HT1080 (cell line): ENCODE data around the gene PLXDC2. TPM values are rescaled to one million over a fixed set of nuclear protein-coding genes. Genes with fewer than 3 reads are reported as not detected.
A peak's percentile ranks its signal among the peaks of the same experiment; 100 is the strongest.

ENCODE experiments used
- DNase-seq: peaks from one replicate; pipeline ENCODE4 v3.0.0-alpha.2; 2015; ENCODE audit warnings: low read depth
- total RNA-seq: library from RNA; depleted of rRNA; stranded (reverse); fragments of >200 nt; shearing (Covaris generic); gene quantifications from 2 replicates; pipeline ENCODE4 v1.2.3, GENCODE V29; 2014

Gene PLXDC2
- total RNA-seq, 1 experiment from 2014 or later: 0.48 TPM

DNA sequence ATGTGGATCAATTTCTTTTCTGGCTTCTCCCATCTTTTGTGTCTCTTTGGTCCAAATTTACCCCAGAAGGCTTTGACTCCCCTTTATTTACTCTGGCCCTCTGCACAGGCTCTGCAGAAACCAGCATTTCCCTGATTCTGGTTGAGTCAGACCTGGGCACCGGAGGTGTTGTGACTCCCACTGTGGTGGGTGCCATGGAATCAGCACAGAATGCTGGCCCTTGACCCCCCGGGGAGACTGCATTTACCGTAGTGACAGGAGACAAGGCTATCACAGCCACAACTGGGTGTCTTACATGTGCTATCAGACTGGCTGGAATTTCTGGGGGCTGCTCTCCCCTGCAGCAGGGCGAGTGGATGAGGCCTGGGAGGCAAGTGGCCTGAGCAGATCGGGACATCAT is 37.6 kb downstream of the PLXDC2 start:
- no peak for DNase-seq

DNA sequence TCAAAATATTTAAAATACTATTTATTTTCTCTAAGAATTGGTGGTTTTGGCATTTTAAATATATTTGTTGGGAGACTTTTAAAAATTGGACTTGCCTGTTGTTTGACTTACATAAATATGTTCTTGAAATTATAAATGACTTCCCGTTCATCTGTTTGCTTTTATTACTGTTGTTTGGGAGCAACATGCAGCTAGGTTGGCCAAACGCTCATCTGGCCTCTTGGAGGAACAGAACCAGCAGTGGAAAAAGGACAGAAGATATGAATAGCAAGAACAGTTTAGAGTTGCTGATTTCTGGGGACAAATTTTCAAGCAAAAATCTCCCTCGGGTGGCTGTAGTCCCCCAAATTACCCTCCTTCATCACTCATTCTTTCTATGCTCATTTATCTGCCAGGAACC is 41.6 kb downstream of the PLXDC2 start:
- DNase-seq: no peak

DNA sequence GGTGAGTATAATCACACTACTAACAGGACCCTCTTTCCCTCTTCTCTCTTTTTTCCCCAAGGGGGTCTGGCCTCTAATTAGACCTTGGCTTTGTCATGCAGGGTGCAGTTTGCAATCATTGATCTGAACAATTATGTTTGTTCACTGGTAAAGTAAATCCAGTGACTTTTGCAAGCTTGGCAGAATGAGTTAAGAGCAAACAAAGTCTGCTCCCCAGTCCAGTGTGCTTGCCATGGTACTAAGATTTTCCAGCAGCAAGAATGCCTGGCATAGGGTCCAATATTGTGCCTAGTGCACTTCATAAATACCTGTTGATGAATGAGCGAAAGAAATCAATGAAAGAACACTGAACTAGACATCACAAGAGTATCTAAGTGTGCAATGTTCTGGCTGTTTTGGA is 43.9 kb downstream of the PLXDC2 start:
- no peak for DNase-seq

DNA sequence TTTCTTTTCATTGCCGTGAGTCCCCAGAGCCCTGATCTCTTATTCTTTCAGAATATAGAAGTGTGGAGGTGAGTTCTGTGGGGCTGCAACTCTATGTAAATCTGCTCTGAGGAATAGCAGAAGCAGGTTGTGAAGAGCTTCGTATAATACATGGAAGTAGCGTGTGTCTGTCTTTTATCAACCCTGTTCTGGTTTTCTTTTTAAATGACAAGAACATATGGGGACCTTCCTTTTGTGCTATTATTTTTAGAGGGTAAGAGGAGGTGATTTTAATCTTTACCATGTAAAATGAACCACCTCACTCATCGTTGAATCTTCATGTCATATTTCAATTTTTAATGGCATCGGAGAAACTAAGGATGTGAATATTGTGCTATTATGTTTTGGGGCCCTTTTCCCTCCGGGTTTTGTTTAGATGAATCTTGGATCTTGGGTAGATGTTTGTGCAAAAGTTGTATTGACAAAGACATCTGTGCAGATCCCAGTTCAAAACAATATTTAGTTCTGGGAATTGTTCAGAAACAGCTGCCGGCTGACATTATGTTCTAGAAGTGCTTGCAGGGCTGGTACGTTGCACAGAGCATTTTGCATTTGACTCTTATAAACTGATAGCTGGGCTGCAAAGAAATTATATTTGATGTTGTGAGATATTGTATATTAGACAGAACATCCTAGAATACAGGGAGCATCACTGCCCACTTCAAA is 46.7 kb downstream of the PLXDC2 start:
- DNase-seq: no peak

DNA sequence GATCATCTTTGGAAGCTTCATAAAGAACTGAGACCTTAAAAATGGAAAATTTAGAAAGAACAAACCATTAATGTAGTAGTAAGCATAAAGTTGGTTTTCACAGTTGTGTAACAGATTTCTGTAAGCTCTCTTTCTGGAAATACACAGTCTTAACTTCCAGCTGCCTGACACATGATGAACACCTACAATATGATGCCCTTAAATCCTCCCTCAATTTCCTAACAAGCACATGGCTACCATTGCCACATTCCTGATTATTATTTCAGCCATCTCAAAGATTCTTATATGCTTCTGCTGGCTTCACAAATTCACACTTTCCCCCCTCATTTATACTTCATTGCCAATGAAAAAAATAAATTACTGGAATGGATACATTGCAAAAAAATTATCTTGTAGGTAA is 49.4 kb downstream of the PLXDC2 start:
- no peak for DNase-seq

DNA sequence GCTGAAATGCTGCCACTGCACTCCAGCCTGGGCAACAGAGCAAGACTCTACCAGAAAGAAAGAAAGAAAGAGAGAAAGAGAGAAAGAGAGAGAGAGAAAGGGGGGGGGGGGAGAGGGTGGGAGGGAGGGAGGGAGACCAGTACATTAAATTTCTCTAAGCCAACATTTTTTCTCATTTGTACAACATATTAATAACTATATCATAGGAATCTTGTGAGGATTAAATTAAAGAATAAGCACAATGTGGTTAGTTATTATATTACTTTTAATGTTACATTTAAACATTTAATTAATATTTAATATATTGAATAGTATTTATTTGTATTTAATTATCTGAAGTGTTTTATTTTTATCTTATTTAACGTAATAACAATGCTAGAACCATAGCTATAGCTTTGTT is 53.1 kb downstream of the PLXDC2 start:
- no peak for DNase-seq

DNA sequence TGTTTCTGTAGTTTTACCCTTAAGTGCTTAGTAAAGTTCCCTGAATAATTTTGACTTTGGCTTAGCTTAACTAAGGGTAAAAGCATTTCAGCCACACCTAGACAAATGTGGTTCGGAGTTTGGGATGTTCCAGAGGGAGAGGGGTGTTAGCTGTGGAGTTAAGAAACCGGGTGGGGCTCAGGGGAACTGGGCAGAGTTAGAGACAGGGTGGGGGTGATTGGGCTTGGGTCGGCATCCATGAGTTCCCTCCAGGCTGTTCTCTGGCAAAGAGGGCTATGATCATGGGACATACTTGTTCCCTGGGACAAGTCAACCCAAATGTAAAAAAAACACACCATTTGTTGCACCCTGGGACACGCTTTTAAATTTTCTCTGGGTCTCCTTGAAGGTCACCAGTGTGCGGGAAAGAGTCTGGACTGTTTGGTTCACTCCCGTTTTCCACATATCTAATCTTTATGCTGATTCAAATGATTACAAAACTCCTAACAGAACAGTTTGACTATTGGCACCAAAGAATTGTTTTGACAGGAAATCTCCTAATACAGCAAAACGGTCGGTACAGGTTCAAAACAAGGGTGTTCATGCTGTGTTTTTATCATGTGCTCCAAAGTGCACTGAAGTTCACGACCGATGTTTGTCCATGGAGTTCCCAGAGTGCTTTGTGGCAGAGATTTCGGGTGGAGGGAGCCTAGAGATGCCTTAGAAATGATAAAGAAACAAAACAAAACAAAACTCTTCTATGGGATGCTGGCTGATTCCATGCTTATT is 56.5 kb downstream of the PLXDC2 start:
- no peak for DNase-seq

DNA sequence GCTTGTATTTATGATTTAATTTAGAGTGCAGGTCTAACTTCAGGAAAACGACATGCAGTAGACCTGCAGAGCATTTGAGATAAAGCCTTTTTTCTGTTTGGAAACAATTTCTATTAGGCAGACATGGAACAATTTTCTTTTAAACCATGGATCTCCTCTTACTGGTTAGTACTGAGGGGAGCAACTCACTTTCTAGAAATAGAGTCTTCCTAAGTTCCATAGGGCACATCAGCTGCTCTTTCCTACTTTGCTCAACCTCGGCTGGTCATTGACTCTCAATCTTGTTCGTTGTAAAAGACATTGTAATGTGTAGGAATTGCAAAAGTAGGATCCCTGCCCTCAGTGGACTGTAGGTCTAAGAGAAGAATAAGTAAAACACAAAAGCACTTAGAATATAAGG is 58.0 kb downstream of the PLXDC2 start:
- DNase-seq: no peak

DNA sequence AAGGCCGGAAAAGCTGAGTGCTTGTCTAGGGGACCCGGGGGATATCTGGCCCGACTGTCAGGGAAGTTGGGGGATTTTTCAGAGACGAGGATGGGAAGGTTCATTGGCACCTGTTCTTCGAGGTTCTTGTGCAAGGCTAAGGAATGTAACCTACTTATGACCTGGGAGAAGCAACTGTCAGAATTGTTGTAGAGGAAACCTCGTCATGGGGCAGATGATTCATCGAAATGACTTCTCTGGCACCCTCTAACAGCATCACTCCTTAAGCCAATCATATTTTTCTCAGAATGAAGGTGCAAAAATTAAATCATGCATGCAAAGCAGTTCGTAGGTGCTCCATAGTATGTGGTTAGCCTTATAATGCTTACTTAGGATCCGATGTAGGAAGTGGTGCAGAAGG is 58.6 kb downstream of the PLXDC2 start:
- DNase-seq: peak; percentile 18

DNA sequence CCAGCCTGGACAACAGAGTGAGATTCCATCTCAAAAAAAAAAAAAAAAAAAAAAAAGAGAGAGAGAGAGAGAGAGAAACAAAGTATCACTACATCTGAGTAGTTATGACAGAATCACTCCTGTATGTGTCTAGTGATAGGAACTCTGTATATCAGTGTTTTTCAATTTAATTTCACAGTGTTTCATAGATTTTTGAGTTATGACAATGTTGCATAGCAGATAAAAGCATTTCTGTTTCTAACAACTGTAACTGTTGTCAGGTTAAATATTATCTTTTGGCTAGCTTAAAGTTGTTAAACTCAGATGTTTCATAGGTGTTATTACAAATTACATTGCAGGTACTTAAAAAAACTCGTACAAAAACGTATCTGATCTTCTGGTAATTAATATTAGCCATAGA is 60.3 kb downstream of the PLXDC2 start:
- no peak for DNase-seq

DNA sequence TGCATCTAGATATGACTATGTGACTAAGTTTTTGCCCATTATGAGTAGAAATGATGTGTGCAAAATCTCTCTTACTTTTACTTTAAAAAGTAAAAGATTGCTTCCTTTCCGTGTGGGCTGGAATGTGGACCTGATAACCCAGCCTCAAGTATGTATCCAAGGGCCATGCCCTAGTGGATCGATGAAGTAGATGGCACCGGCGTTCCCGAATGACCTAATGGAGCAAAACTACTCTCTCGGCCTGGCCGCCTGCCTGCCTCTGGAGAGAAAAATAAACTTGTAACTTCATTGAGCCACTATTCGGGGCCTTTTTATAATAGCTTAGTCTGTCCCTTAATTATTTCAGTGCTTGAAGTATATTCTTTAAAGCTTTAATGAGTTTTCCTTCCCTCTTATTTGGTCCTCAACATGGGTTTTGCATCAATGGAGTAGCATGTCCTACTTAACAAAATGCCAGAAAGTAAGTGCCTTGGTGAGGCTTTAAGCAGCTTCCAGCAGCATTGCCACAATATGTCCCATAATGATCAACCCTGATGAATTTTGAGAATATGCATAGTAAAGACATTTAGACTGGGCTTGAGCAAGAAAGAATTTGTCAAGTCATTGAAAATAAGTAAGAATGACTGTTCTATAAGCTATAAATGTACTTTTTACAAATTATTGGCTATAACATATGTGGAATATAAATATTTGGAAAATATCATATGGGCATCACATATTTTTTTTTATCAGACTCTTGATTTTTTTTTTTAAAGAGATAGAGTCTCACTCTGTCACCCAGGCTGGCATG is 61.4 kb downstream of the PLXDC2 start:
- no peak for DNase-seq

DNA sequence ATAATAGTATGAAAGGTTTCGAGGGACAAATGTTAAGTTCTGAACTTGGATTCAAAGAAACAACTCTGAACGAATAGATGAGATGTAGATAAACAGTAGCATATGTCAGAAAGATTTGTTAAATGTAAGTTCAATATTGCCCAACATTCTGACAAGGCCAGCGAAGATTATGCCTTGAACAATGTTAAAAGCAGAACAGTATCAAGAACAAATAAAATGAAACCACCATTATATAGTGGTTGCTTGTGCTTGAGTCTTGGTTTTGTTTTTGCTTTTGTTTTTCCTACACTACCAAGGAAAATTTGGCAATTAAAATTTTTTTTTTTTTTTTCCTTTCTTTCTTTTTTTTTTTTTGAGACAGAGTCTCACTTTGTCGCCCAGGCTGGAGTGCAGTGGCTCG is 66.4 kb downstream of the PLXDC2 start:
- DNase-seq: no peak

DNA sequence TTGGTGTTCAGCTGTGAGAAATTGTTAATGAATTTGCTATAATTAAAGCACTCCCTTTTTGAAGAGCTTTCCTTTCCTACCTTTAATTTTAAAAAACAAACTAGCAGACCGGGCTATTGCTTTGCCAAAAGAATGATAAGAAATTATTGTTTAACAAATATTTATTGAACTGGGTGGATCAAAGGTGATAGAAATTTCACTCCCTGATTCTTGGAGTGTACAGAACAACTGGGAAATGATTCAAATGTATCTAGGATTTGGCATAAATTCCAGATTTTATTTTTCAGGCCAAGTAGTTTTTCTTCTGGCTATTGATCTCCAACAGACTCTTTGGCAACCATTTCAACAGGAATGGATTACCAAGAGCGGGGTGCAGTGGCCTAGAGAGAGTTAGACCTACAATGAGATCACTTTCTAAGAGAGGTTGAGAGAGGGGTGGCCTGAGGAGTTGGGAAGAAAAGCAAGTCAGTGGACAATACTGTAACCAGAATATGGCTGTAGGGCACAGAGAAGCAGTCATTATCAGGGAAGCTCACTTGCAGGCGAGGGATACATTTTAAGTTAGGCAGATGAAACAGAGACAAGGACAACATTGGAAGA is 71.9 kb downstream of the PLXDC2 start:
- no peak for DNase-seq

DNA sequence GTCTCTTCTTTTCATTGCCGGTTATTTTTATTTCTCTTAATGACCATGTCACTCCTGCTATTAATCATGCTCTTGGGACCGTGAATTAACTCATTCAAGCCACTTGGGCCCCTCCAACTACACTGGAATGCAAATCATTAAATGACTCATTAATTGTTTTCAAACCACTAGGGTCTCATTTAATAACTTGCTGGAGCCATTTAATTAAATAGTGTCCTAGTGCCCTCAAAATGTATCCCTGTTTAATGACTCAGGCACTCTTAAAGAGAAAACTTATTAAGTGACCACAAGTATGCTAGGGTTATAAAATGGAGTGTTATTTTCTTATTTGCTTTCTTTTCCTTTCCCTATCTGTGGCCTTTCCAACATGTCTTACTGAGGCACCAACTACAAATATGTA is 73.0 kb downstream of the PLXDC2 start:
- no peak for DNase-seq

DNA sequence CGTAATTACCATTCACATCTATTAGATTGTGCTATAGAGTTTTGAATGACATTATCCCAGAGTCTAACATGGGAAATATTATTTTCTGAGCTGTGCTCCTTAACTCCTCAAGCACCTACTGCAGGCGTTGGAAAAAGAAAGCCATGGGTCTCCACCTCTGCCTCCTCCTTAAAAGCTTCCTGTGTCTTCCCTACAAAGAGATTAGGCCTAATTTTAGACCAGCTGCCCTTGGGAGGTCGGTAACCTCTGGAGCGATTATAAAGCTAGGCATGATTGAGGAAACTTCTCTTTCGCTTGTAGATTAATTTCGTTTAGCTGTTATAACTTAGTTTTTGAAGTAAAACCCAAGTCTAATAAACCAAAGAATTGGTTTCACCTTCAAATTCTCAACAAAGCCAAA is 75.2 kb downstream of the PLXDC2 start:
- DNase-seq: no peak

DNA sequence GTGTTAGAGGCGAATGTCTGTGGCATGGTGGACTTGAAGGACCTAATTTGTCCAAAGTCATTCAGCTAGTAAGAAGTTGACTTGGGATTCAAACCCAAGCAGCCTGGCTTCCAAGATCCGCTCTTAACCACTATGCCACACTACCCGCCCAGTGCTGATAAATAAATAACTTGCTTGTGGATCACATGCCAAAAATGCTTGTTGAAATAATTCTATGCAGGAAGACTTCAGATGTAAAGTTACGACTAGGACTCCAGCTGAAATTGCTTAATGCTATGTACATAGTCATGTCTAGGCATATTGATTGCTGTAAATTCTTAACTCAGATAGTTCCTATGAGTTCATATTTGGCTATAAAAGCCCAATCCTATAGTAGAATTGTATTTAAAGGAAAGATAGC is 76.0 kb downstream of the PLXDC2 start:
- DNase-seq: no peak

DNA sequence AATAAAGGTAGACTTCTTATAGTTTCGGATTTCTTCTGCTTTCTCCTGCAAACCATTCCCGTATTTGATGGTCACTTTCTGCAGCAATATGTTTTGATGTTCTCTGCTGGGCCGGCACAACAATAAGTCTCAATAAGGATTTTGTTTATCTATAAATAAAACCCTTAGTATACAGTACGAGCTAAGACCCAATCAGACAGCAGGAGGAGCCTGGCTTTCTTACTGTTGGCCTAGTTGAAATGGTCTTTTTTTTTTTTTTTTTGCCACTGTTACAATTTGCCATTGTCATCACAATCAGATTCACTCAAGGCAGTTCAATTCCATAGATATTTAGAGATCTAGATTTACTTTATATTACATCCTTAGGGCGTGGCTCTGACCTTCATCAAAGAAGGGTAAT is 76.4 kb downstream of the PLXDC2 start:
- no peak for DNase-seq

DNA sequence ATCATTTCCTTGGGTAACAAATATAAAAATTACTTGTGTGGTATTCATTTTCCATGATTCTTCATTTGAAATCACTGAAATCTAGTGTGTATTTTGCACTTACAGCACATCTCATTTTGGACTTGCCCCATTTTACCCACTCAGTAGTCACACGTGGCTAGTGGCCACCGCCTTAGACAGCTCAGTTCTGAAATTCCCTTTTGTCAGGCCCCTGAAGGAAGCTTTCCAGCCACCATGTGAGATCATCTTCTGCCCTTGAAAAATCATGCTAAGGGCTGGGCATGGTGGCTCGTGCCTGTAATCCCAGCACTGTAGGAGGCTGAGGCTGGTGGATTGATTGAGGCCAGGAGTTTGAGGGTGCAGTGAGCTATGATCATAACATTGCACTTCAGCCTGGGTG is 79.3 kb downstream of the PLXDC2 start:
- DNase-seq: no peak

DNA sequence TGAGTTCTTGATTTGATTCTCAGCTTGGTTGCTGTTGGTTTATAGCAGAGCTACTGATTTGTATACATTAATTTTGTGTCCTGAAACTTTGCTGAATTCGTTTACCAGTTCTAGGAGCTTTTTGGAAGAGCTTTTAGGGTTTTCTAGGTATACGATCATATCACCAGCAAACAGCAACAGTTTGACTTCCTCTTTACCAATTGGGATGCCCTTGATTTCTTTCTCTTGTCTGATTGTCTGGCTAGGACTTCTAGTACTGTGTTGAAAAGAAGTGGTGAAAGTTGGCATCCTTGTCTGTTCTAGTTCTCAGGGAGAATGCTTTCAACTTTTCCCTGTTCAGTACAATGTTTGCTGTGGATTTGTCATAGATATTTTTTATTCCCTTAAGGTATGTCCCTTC is 86.2 kb downstream of the PLXDC2 start:
- DNase-seq: no peak

DNA sequence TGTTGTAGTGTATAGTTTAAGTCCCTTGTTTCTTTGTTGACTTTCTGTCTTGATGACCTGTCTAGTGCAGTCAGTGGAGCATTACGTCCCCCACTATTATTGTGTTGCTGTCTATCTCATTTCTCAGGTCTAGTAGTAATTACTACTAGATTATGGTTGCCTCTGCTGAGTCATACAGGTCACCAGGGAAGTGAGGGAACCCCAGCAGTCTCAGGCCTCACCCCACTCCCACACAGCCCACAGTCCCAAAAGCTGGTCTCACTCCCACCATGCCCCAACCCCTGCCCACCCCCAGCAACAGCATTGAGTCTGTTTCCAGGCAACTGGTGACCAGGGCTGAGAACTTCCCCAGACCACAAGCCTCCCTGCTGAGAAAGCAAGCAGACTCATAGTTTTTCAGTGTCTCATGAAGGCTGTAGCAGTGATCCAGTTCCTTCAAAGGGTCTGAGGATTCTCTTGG is 88.0 kb downstream of the PLXDC2 start:
- DNase-seq: peak; percentile 11

DNA sequence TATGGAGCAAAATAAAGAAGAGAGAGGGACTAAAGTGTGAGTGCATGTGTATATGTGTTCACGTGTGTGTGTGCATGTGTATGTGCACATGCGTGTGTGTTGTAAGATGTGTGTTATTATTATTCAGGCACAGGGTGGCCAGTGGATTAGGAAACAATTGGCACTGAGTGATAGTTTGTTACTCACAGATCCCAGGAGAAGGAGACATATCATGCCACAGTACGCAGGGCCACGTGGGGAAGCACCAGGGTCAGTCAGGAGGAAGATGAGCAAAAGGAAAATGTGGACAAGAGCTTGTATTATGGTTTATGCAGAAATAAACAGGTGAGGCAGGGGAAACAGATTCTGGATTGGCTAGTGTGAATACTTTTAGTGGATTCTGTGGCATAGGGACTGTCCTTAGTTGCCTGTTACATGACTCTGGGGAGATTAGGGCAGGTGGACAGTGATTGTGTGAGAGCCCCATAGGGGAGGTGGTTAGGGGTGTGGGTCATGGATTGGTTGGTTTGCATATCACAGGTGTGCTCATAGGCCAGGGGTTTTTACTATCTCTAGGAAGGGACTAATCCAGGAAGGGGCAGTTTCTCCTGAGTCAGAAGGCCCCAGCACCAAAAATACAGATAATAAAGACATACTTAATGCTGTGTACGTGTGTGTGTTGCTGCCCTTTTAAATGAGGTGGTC is 90.0 kb downstream of the PLXDC2 start:
- no peak for DNase-seq
